ENCODE measurements around the gene NPAS4.
"Not testable (repeated sequence)": the region's sequence is repeated elsewhere in the genome, so short reads cannot be mapped to it uniquely, and the experiment has no call there.

The NPAS4 gene

GRCh38 chr11:66457826-66458225 is 37.0 kb downstream of the NPAS4 start:
- DNase-seq, result no peak

GRCh38 chr11:66459138-66459778 is 38.4 kb downstream of the NPAS4 start:
- no peak for DNase-seq

- no peak for DNase-seq
Observed at GRCh38 chr11:66462010-66462409, 41.2 kb downstream of the NPAS4 start.

GRCh38 chr11:66462911-66463310 is 42.1 kb downstream of the NPAS4 start:
- DNase-seq, result no peak

- not testable (repeated sequence) for DNase-seq
Observed at GRCh38 chr11:66464116-66464515, 43.3 kb downstream of the NPAS4 start.

GRCh38 chr11:66464916-66465315 is 44.1 kb downstream of the NPAS4 start:
- DNase-seq, result no peak

- DNase-seq, result no peak
Observed at GRCh38 chr11:66465373-66466224, 44.8 kb downstream of the NPAS4 start.

GRCh38 chr11:66466225-66467033 is 45.6 kb downstream of the NPAS4 start, which contains the start of gene PELI3:
TSS of gene PELI3 (plus strand) at chr11:66466905. CDS start at chr11:66468129, 1,224 bp downstream.
- peak; percentile 84 for DNase-seq

- no peak for DNase-seq
Observed at GRCh38 chr11:66467034-66467659, 46.3 kb downstream of the NPAS4 start.

GRCh38 chr11:66467756-66468155 is 46.9 kb downstream of the NPAS4 start:
- DNase-seq, result no peak

GRCh38 chr11:66468691-66469090 is 47.9 kb downstream of the NPAS4 start:
- DNase-seq, result no peak

- DNase-seq, result no peak
Observed at GRCh38 chr11:66469441-66469840, 48.6 kb downstream of the NPAS4 start.

GRCh38 chr11:66470015-66470414 is 49.2 kb downstream of the NPAS4 start:
- DNase-seq, result no peak

GRCh38 chr11:66471142-66471541 is 50.3 kb downstream of the NPAS4 start:
- DNase-seq, result no peak

GRCh38 chr11:66472054-66472453 is 51.2 kb downstream of the NPAS4 start:
- DNase-seq, result no peak

GRCh38 chr11:66473167-66473566 is 52.3 kb downstream of the NPAS4 start:
- no peak for DNase-seq

GRCh38 chr11:66473608-66474515 is 53.0 kb downstream of the NPAS4 start:
- DNase-seq, result no peak

GRCh38 chr11:66475349-66476172 is 54.7 kb downstream of the NPAS4 start:
- no peak for DNase-seq
